K562 (cell line): Measurements from ENCODE around the gene PLP2. TPM values are rescaled to one million over a fixed set of nuclear protein-coding genes. Genes with fewer than 3 reads are reported as not detected.
A peak's percentile ranks its signal among the peaks of the same experiment; 100 is the strongest.

Experiments
- E2F4 ChIP-seq: sonication (generic); formaldehyde crosslinking; IDR thresholded peaks from 2 replicates; pipeline ENCODE4 v1.8.0; 2022; ENCODE audit warnings: mild to moderate bottlenecking, low read depth, missing genetic modification reagents
- EP300 ChIP-seq: IDR thresholded peaks from 2 replicates; pipeline ENCODE4 v1.6.1; 2012; ENCODE audit warnings: low read length, improper control_type of control experiment
- GABPB1 ChIP-seq: sonication (generic); formaldehyde crosslinking; IDR thresholded peaks from 2 replicates; pipeline ENCODE4 v1.8.0; 2022; ENCODE audit warnings: mild to moderate bottlenecking, missing genetic modification reagents
- HLTF ChIP-seq: fragments of 450-650 bp; IDR thresholded peaks from 2 replicates; pipeline ENCODE4 v1.6.1; 2016
- NUFIP1 ChIP-seq: fragments of 450-650 bp; IDR thresholded peaks from 2 replicates; pipeline ENCODE4 v1.6.1; 2018; ENCODE audit not compliant: partially characterized antibody
- PRPF4 ChIP-seq: fragments of 200-400 bp; formaldehyde crosslinking; IDR thresholded peaks from one replicate; pipeline ENCODE4 v1.6.1; 2017; ENCODE audit warnings: low read length, low read depth, mild to moderate bottlenecking; ENCODE audit not compliant: insufficient read depth, poor library complexity, severe bottlenecking
- ZNF511 ChIP-seq: sonication (generic); formaldehyde crosslinking; IDR thresholded peaks from 2 replicates; pipeline ENCODE4 v1.8.0; 2022; ENCODE audit warnings: mild to moderate bottlenecking, missing genetic modification reagents
- ZNF518B ChIP-seq: fragments of 250-450 bp; sonication (Bioruptor Pico); IDR thresholded peaks from 2 replicates; pipeline ENCODE4 v1.5.0; 2021; ENCODE audit warnings: mild to moderate bottlenecking, moderate library complexity
- ZNF740 ChIP-seq, 3 experiments: fragments of 200-800 bp in 1 of 3; sonication (Bioruptor generic) in 1 of 3; sonication (generic) in 1 of 3; formaldehyde crosslinking in 1 of 3; IDR thresholded peaks; 2 replicates each; pipeline versions ENCODE4 v1.6.1 to v1.8.0; 2016 to 2022; ENCODE audit warnings: mild to moderate bottlenecking in 2 of 3, missing compliant biosample characterization in 2 of 3, missing genetic modification characterization in 2 of 3, missing genetic modification reagents in 1 of 3
- polyA plus RNA-seq, 8 experiments: library from polyadenylated mRNA; depleted of rRNA in 4 of 8; stranded (reverse) in 5 of 8; unstranded in 3 of 8; fragments of >200 nt; fragmentation: Nextera tagmentation in 2 of 8; fragmentation: Illumina TruSeq in 1 of 8; extraction: Ambion mirVana in 2 of 8; extraction: Trizol in 1 of 8; gene quantifications; 2 replicates each; pipeline versions ENCODE4 v1.2.1 to v1.2.3, GENCODE V29; 2011 to 2014; ENCODE audit warnings: inconsistent platforms in 1 of 8, missing spikeins in 1 of 8
- total RNA-seq, 7 experiments: library from RNA; depleted of rRNA in 6 of 7; stranded (reverse); fragments of >200 nt in 6 of 7; fragmentation: Illumina TruSeq in 2 of 7; extraction: Trizol in 2 of 7; gene quantifications; 2 replicates each; pipeline versions ENCODE4 v1.2.1 to v1.2.3, GENCODE V29; 2011 to 2021; ENCODE audit warnings: low replicate concordance in 1 of 7
- TF ChIP-seq, protein P1 (sequence below): fragments of 450-650 bp; formaldehyde crosslinking; IDR thresholded peaks from 2 replicates; pipeline ENCODE4 v1.4.0; 2020; ENCODE audit warnings: mild to moderate bottlenecking, moderate library complexity
- TF ChIP-seq, protein P2 (sequence below): IDR thresholded peaks from 2 replicates; pipeline ENCODE4 v1.6.1; 2014; ENCODE audit warnings: antibody characterized with exemption
- TF ChIP-seq, protein P3 (sequence below): sonication (generic); formaldehyde crosslinking; IDR thresholded peaks from 2 replicates; pipeline ENCODE4 v1.8.0; 2022; ENCODE audit warnings: missing genetic modification reagents, mild to moderate bottlenecking, borderline replicate concordance

The PLP2 gene
- total and polyA plus RNA-seq, 9 of the 15 experiments (the other 6 are each of a cell fraction or from before 2014, with no cell fraction given): 34.7 to 236 (median 112) TPM

DNA sequence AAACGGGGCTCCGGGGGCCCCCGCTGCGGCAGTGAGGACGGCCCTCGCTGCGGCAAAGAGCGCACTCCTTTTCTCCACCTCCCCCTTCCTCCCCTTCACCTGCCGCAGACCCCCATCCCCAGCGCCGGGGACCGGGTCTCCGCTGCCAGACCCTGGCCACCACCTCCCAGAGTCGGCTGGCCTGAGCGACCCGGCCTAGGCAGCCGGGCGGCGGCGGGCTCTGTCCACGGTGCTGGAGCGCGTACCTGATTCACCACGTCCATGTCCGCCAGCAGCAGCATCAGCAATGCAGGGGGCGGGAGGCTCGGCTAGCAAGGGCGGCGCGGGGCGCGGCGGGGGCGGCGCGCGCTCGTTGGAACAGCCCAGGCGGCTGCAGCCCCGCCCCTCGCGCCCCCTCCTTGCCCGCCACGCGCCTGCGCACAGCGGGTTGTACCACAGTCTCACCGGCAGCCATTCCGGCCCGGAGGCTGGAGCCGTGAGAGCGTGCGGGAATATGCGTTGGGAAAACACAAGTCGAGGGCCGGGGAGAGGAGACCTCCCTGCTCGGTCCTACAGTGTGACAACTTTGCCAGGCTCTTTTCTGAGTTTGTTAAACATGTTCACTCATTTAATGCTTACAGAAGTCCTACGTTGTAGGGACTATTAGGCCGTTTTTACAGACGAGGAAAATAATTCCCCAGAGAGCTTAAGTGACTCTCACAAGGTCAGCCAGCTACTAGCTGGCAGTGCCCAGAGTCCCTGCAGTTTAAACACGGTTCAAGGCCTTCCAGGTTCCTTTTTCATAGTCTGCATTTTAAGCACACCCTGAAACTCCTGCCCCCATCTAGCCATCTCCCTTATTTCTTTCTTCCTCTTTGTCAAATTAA, 28.4 kb downstream of the PLP2 start, which contains the start of gene SYP (continued):
- TF ChIP-seq ZNF511 (CRISPR knock-in tag): peak; percentile 96
- TF ChIP-seq, protein P1, sequence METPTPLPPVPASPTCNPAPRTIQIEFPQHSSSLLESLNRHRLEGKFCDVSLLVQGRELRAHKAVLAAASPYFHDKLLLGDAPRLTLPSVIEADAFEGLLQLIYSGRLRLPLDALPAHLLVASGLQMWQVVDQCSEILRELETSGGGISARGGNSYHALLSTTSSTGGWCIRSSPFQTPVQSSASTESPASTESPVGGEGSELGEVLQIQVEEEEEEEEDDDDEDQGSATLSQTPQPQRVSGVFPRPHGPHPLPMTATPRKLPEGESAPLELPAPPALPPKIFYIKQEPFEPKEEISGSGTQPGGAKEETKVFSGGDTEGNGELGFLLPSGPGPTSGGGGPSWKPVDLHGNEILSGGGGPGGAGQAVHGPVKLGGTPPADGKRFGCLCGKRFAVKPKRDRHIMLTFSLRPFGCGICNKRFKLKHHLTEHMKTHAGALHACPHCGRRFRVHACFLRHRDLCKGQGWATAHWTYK: peak; percentile 52; the same call in 1 of the 2 replicates
- TF ChIP-seq, protein P2, sequence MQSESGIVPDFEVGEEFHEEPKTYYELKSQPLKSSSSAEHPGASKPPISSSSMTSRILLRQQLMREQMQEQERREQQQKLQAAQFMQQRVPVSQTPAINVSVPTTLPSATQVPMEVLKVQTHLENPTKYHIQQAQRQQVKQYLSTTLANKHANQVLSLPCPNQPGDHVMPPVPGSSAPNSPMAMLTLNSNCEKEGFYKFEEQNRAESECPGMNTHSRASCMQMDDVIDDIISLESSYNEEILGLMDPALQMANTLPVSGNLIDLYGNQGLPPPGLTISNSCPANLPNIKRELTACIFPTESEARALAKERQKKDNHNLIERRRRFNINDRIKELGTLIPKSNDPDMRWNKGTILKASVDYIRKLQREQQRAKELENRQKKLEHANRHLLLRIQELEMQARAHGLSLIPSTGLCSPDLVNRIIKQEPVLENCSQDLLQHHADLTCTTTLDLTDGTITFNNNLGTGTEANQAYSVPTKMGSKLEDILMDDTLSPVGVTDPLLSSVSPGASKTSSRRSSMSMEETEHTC: no peak
- TF ChIP-seq, protein P3, sequence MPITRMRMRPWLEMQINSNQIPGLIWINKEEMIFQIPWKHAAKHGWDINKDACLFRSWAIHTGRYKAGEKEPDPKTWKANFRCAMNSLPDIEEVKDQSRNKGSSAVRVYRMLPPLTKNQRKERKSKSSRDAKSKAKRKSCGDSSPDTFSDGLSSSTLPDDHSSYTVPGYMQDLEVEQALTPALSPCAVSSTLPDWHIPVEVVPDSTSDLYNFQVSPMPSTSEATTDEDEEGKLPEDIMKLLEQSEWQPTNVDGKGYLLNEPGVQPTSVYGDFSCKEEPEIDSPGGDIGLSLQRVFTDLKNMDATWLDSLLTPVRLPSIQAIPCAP (CRISPR knock-in tag): no peak; the same call in 1 of the 2 replicates
- TF ChIP-seq GABPB1 (CRISPR knock-in tag): peak; percentile 60; the same call in 1 of the 2 replicates
- no peak for TF ChIP-seq ZNF518B (CRISPR knock-in tag)
- TF ChIP-seq E2F4 (CRISPR knock-in tag): peak; percentile 80; the same call in 1 of the 2 replicates
- TF ChIP-seq EP300: peak; percentile 95
- TF ChIP-seq NUFIP1: no peak
- no peak for TF ChIP-seq ZNF740 (CRISPR knock-in tag; IDR thresholded peaks at IDR 0.05)
- TF ChIP-seq ZNF740 (tag; IDR thresholded peaks at IDR 0.05): no peak
- no peak for TF ChIP-seq HLTF
- no peak for TF ChIP-seq PRPF4
